GM12878 (cell line): ENCODE measurements around the gene RPUSD2. TPM values are rescaled to one million over a fixed set of nuclear protein-coding genes. Genes with fewer than 3 reads are reported as not detected.

Source experiments
- ATF3 ChIP-seq: IDR thresholded peaks from 2 replicates; pipeline ENCODE4 v1.6.1; 2011; ENCODE audit warnings: low read depth, mild to moderate bottlenecking, low read length, moderate library complexity, borderline replicate concordance; ENCODE audit errors: extremely low read depth
- ATF7 ChIP-seq: fragments of 450-650 bp; IDR thresholded peaks from 2 replicates; pipeline ENCODE4 v1.6.1; 2016; ENCODE audit warnings: low read depth, mild to moderate bottlenecking
- CTCF ChIP-seq, 3 experiments: IDR thresholded peaks in 2 of 3; conservative IDR thresholded peaks in 1 of 3; 2 replicates each; pipeline ENCODE4 v1.5.1; 2011; ENCODE audit warnings: low read depth in 3 of 3, low read length in 3 of 3, mild to moderate bottlenecking in 3 of 3, control low read depth in 2 of 3, moderate library complexity in 2 of 3, inconsistent platforms in 1 of 3, mixed read lengths in 1 of 3; ENCODE audit not compliant: control insufficient read depth in 2 of 3, insufficient read depth in 1 of 3; ENCODE audit errors: extremely low read depth in 1 of 3
- CUX1 ChIP-seq: IDR thresholded peaks from 2 replicates; pipeline ENCODE4 v1.6.1; 2012; ENCODE audit warnings: improper control_type of control experiment, low read depth, low read length; ENCODE audit not compliant: insufficient replicate concordance
- ELK1 ChIP-seq: IDR thresholded peaks from 2 replicates; pipeline ENCODE4 v1.6.1; 2012; ENCODE audit warnings: low read depth, low read length, improper control_type of control experiment
- HDGF ChIP-seq: fragments of 450-650 bp; IDR thresholded peaks from 2 replicates; pipeline ENCODE4 v1.6.1; 2016; ENCODE audit warnings: antibody characterized with exemption
- KAT2A ChIP-seq: conservative IDR thresholded peaks from 2 replicates; pipeline ENCODE4 v1.6.1; 2011; ENCODE audit warnings: low read depth, low read length; ENCODE audit not compliant: control insufficient read depth
- MTA2 ChIP-seq: fragments of 450-650 bp; IDR thresholded peaks from 2 replicates; pipeline ENCODE4 v1.6.1; 2016; ENCODE audit warnings: low read depth, mild to moderate bottlenecking, moderate library complexity
- MTA3 ChIP-seq: IDR thresholded peaks from 2 replicates; pipeline ENCODE4 v1.6.1; 2012; ENCODE audit warnings: low read length, inconsistent platforms, borderline replicate concordance
- NFIC ChIP-seq: IDR thresholded peaks from 2 replicates; pipeline ENCODE4 v1.6.1; 2012; ENCODE audit warnings: low read depth, mild to moderate bottlenecking, inconsistent platforms, low read length, moderate library complexity
- NFYA ChIP-seq: IDR thresholded peaks from 2 replicates; pipeline ENCODE4 v1.6.1; 2011; ENCODE audit warnings: low read depth, mild to moderate bottlenecking, low read length, improper control_type of control experiment, borderline replicate concordance
- NR2F1 ChIP-seq: fragments of 450-650 bp; conservative IDR thresholded peaks from 2 replicates; pipeline ENCODE4 v1.6.1; 2017; ENCODE audit warnings: mild to moderate bottlenecking
- POLR2AphosphoS5 ChIP-seq: IDR thresholded peaks from 2 replicates; pipeline ENCODE4 v1.6.1; 2011; ENCODE audit warnings: mild to moderate bottlenecking, low read length, inconsistent platforms
- SMAD5 ChIP-seq: IDR thresholded peaks from 2 replicates; pipeline ENCODE4 v1.6.1; 2016; ENCODE audit warnings: antibody characterized with exemption, low read depth
- SREBF2 ChIP-seq: IDR thresholded peaks from 2 replicates; pipeline ENCODE4 v1.6.1; 2012; ENCODE audit warnings: mild to moderate bottlenecking, low read length
- STAT1 ChIP-seq: fragments of 450-650 bp; conservative IDR thresholded peaks from 2 replicates; pipeline ENCODE4 v1.6.1; 2014; ENCODE audit warnings: antibody characterized with exemption, mild to moderate bottlenecking
- YBX1 ChIP-seq: fragments of 450-650 bp; IDR thresholded peaks from 2 replicates; pipeline ENCODE4 v1.6.1; 2016; ENCODE audit warnings: antibody characterized with exemption
- YY1 ChIP-seq: IDR thresholded peaks from 2 replicates; pipeline ENCODE4 v1.6.1; 2011; ENCODE audit warnings: low read depth, mild to moderate bottlenecking, low read length
- ZNF274 ChIP-seq: IDR thresholded peaks from one replicate; pipeline ENCODE4 v1.8.0; 2011; ENCODE audit not compliant: insufficient read length, insufficient read depth
- ZSCAN29 ChIP-seq: fragments of 450-650 bp; IDR thresholded peaks from 2 replicates; pipeline ENCODE4 v1.6.1; 2017; ENCODE audit warnings: mild to moderate bottlenecking, moderate library complexity
- polyA plus RNA-seq, 11 experiments: library from polyadenylated mRNA; depleted of rRNA in 4 of 11; unstranded in 6 of 11; stranded (reverse) in 5 of 11; fragments of >200 nt; fragmentation: Nextera tagmentation in 4 of 11; fragmentation: Illumina TruSeq in 1 of 11; extraction: Ambion mirVana in 4 of 11; extraction: Trizol in 1 of 11; gene quantifications; 1 replicate in 1 of 11; 2 replicates in 10 of 11; pipeline versions ENCODE4 v1.2.1 to v1.2.3, GENCODE V29; 2011 to 2016; ENCODE audit warnings: inconsistent platforms in 2 of 11, missing spikeins in 2 of 11, low read depth in 1 of 11
- total RNA-seq, 4 experiments: library from RNA; depleted of rRNA in 3 of 4; stranded (reverse); fragments of >200 nt in 3 of 4; fragmentation: Illumina TruSeq in 1 of 4; extraction: Trizol in 1 of 4; gene quantifications; 2 replicates each; pipeline versions ENCODE4 v1.2.1 to v1.2.3, GENCODE V29; 2013 to 2021

The RPUSD2 gene
- total and polyA plus RNA-seq, 10 of the 15 experiments (the other 5 are each of a cell fraction or from before 2014, with no cell fraction given), result 4.0 to 33.3 (median 18.5) TPM

- TF ChIP-seq SMAD5, result no peak
- TF ChIP-seq ZSCAN29, result peak; percentile 71; the same call in 1 of the 2 replicates
- no peak for TF ChIP-seq ZNF274
- TF ChIP-seq KAT2A, result no peak
- no peak for TF ChIP-seq YBX1
- peak; percentile 73; the same call in 1 of the 2 replicates for TF ChIP-seq ATF7
- TF ChIP-seq NR2F1, result peak; percentile 91
- no peak for TF ChIP-seq NFYA
- TF ChIP-seq ELK1, result no peak
- TF ChIP-seq POLR2AphosphoS5, result no peak
- no peak; the same call in 1 of the 2 replicates for TF ChIP-seq HDGF
- peak; percentile 91 for TF ChIP-seq MTA2
- TF ChIP-seq MTA3, result peak; percentile 96
- 0 out of 2 replicates have a peak, but pooled peaks have one; percentile 32 for TF ChIP-seq YY1
- TF ChIP-seq STAT1, result no peak
- no peak for TF ChIP-seq CTCF (IDR thresholded peaks at IDR 0.05 in 2 of 3, conservative IDR thresholded peaks at IDR 0.05 in 1 of 3; ENCODE audit: control insufficient read depth in 2 of 3, extremely low read depth in 1 of 3, insufficient read depth in 1 of 3, low read depth in 3 of 3, low read length in 3 of 3)
- peak; percentile 13; the same call in 1 of the 2 replicates for TF ChIP-seq ATF3
- peak; percentile 97 for TF ChIP-seq NFIC
- TF ChIP-seq SREBF2, result no peak
- peak; percentile 74 for TF ChIP-seq CUX1
Observed at GRCh38 chr15:40543631-40544294, 25.3 kb upstream of the RPUSD2 start (continued).
